ENCODE data around the gene DCLK1. TPM values are rescaled to one million over a fixed set of nuclear protein-coding genes. Genes with fewer than 3 reads are reported as not detected.

DCLK1 gene
- total RNA-seq, 1 experiment from 2014 or later = 0.10 TPM

DNA sequence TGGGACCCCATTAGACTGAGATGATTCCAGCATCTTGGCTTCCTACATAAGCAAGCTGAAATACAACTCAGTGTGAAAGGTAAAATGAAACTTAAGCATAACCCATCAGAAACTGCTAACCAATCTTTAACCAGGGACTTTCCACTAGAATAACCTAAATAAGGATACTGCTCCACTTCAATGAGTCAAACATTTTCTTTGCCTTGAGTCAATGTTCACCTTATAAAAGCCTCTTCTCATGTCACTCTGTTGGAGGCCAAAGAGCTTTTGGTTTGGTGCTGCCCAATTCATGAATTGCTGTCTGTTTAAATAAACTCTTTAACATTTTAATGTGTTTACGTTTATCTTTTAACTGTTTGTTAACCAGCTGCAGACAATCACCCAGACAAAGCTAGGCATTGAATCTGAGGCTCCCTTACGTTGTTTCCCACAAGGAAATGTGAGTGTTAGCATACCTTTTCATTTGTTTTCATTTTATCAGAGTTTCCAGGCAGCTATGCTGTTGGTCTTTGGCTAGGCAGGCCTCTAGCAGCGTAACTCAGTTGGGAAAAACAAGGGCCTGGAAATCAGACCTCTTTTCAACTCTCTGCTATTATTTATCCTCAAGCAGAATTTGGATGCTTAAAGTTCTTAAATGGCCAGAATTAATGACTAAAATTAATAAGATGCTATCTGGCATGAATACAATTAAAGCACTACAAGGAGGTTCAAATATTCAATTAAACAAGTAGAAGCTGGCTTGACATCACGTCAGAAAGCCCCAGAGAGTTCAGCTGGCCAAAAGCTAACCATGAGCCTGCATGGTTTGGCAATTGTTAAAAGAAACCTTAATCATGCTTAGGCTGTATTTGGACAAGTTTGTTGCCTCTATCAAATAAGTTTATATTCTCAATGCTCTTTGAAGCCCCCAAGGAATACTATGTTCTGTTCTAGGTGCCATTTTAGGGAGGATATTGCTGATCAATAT lies 200.2 kb downstream of the DCLK1 start:
- DNase-seq (ENCODE audit: low read depth, low spot score) (no peak), ATAC-seq (no peak)
- Histone ChIP-seq H3K36me3 (ENCODE audit: control insufficient read depth in 1 of 2, insufficient read depth in 2 of 2, low read length in 2 of 2) (no peaks in the 10 kb centered on the region), H3K9me2 (ENCODE audit: insufficient read depth) (no peaks in the 10 kb centered on the region), H3K4me3 (replicated peaks in 1 of 2; ENCODE audit: low read depth in 1 of 2, low read length in 2 of 2) (no peak overlapping the region), H4K20me1 (ENCODE audit: insufficient read depth) (no peaks in the 10 kb centered on the region), H3K27me3 (ENCODE audit: insufficient read depth, low read length) (0 out of 2 replicates have a peak, but pooled peaks cover 2% of the 10 kb centered on the region), H3K27ac (ENCODE audit: low read depth, low read length) (no peak overlapping the region), H3K9me3 (ENCODE audit: control insufficient read depth in 1 of 2, insufficient read depth in 1 of 2, low read depth in 1 of 2, low read length in 2 of 2) (no peaks in the 10 kb centered on the region), H3K4me1 (ENCODE audit: control insufficient read depth in 1 of 2, insufficient read depth in 2 of 2, low read length in 2 of 2) (no peaks in the 10 kb centered on the region), H3K79me2 (ENCODE audit: insufficient read depth, low read length) (no peaks in the 10 kb centered on the region), H2AFZ (ENCODE audit: low read depth, low read length, poor library complexity, severe bottlenecking) (no peak overlapping the region), H3K9ac (ENCODE audit: low read length) (no peak overlapping the region), H3K4me2 (ENCODE audit: low read length) (no peak overlapping the region)
- ChIA-PET POLR2A (no interaction called here), CTCF (no interaction called here), RAD21 (ENCODE audit: low non-redundant PET in 1 of 2, low total read pairs in 2 of 2, uncharacterized antibody in 2 of 2, unreplicated experiment in 2 of 2) (no interaction called here)
- TF ChIP-seq, protein P1, sequence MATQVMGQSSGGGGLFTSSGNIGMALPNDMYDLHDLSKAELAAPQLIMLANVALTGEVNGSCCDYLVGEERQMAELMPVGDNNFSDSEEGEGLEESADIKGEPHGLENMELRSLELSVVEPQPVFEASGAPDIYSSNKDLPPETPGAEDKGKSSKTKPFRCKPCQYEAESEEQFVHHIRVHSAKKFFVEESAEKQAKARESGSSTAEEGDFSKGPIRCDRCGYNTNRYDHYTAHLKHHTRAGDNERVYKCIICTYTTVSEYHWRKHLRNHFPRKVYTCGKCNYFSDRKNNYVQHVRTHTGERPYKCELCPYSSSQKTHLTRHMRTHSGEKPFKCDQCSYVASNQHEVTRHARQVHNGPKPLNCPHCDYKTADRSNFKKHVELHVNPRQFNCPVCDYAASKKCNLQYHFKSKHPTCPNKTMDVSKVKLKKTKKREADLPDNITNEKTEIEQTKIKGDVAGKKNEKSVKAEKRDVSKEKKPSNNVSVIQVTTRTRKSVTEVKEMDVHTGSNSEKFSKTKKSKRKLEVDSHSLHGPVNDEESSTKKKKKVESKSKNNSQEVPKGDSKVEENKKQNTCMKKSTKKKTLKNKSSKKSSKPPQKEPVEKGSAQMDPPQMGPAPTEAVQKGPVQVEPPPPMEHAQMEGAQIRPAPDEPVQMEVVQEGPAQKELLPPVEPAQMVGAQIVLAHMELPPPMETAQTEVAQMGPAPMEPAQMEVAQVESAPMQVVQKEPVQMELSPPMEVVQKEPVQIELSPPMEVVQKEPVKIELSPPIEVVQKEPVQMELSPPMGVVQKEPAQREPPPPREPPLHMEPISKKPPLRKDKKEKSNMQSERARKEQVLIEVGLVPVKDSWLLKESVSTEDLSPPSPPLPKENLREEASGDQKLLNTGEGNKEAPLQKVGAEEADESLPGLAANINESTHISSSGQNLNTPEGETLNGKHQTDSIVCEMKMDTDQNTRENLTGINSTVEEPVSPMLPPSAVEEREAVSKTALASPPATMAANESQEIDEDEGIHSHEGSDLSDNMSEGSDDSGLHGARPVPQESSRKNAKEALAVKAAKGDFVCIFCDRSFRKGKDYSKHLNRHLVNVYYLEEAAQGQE (IDR thresholded peaks at IDR 0.05; ENCODE audit: low read depth) = no peak
- TF ChIP-seq ZNF274 (IDR thresholded peaks at IDR 0.05; ENCODE audit: low read depth, low read length) (no peak), POLR2A (IDR thresholded peaks at IDR 0.05; ENCODE audit: borderline replicate concordance, extremely low read depth, insufficient read depth, insufficient read length) (no peak), SIN3A (IDR thresholded peaks at IDR 0.05; ENCODE audit: low read depth) (no peak), RAD21 (IDR thresholded peaks at IDR 0.05; ENCODE audit: low read depth) (no peak), TCF7L2 (IDR thresholded peaks at IDR 0.05; ENCODE audit: borderline replicate concordance, extremely low read depth, insufficient read depth, insufficient read length) (no peak), EZH2phosphoT487 (IDR thresholded peaks at IDR 0.05; ENCODE audit: borderline replicate concordance) (no peak), ZFX (IDR thresholded peaks at IDR 0.05) (no peak)
- TF ChIP-seq, protein P2, sequence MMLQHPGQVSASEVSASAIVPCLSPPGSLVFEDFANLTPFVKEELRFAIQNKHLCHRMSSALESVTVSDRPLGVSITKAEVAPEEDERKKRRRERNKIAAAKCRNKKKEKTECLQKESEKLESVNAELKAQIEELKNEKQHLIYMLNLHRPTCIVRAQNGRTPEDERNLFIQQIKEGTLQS (IDR thresholded peaks at IDR 0.05) = no peak
- intact Hi-C loops (cut with micrococcal nuclease) = no loop called here
- BruUV-seq (replicated peaks) = no TSS peak
